ENCODE data around the gene AFF2. TPM values are rescaled to one million over a fixed set of nuclear protein-coding genes. Genes with fewer than 3 reads are reported as not detected.

The AFF2 gene
- total and polyA plus RNA-seq, 11 donors, result under 0.01 to 0.83 (median 0.07) TPM

DNA sequence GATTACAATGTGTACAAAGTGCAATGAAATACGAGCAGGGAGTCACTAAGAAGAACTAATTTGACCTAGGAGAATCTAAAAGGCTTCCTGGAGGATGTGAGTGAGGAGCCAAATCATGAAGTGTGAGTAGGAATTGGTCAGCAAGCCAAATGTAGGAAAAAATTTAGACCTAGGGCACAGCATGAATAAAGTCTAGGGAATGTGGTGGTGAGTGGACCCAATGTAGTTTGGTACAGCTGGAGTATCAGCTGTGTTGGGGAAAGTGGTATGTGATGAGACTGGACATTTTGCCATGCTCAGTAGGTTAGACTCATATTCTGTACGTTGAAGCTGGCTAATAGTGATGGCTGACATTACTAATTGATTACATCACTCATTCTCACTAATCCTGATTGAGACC, 191.0 kb downstream of the AFF2 start:
- intact Hi-C loops (cut with DNase I), result no loop called here
- DNase-seq (no peak), ATAC-seq (no peak)
- no peak for TF ChIP-seq POLR2A (IDR thresholded peaks at IDR 0.05)
- TF ChIP-seq, protein P1, sequence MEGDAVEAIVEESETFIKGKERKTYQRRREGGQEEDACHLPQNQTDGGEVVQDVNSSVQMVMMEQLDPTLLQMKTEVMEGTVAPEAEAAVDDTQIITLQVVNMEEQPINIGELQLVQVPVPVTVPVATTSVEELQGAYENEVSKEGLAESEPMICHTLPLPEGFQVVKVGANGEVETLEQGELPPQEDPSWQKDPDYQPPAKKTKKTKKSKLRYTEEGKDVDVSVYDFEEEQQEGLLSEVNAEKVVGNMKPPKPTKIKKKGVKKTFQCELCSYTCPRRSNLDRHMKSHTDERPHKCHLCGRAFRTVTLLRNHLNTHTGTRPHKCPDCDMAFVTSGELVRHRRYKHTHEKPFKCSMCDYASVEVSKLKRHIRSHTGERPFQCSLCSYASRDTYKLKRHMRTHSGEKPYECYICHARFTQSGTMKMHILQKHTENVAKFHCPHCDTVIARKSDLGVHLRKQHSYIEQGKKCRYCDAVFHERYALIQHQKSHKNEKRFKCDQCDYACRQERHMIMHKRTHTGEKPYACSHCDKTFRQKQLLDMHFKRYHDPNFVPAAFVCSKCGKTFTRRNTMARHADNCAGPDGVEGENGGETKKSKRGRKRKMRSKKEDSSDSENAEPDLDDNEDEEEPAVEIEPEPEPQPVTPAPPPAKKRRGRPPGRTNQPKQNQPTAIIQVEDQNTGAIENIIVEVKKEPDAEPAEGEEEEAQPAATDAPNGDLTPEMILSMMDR (IDR thresholded peaks at IDR 0.05), result no peak
- Histone ChIP-seq H3K9me3 (no peaks in the 10 kb centered on the region), H3K27ac (no peak overlapping the region), H3K36me3 (no peaks in the 10 kb centered on the region), H3K4me1 (no peaks in the 10 kb centered on the region), H3K4me3 (no peak overlapping the region), H3K27me3 (peaks cover 0 to under 1% (median 0%) of the 10 kb centered on the region in 9 donors)
- WGBS, 4 donors, result 43 to 63% (median 56%) methylated on average over 2 of the region's 2 CpGs

DNA sequence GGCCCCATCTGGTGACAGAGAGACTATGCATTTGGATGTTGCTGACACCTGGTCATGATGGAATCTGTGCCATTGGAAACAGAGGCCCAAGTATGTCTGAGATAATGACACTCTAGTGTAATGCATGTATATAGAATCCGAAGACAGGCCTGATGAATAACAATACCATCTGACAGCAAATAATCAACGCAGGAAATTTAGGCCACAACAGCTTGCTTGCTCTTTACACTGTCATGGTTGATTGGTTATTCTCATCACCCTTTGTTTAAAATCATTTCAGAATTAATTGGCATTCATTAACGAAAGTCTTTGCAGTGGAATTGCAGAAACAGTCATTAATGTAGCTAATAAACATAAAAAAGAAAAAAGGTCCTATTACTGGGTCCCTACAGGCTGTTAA, 194.8 kb downstream of the AFF2 start:
- Histone ChIP-seq H3K9me3 (no peaks in the 10 kb centered on the region), H3K4me1 (no peaks in the 10 kb centered on the region), H3K27ac (no peak overlapping the region), H3K36me3 (no peaks in the 10 kb centered on the region), H3K4me3 (no peak overlapping the region), H3K27me3 (peaks cover 0 to 2% (median 0%) of the 10 kb centered on the region in 9 donors)
- intact Hi-C loops (cut with DNase I), result no loop called here
- DNase-seq (no peak), ATAC-seq (no peak)
- TF ChIP-seq, protein P1 (IDR thresholded peaks at IDR 0.05), result no peak
- TF ChIP-seq POLR2A (IDR thresholded peaks at IDR 0.05), result no peak
- 72 to 85% (median 82%) methylated on average over 3 of the region's 3 CpGs for WGBS, 4 donors

DNA sequence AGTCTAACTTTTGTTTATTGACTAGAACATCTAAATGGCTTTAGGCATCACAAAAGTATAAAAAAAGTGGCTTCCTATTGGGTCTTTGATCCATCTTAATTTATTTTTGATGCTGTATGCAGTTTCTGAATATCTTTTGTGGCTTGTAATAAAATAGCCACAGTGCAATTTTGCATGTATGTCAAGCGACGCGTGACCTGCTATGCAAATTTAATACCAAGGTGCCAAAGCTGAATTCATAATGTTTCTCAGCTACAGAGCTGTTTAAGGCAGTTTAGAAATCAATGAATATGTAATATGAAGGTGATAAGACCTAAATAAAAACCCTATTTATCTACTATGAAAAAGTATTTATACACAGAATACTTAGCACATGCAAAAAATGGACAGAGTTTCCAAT, 197.8 kb downstream of the AFF2 start:
- TF ChIP-seq, protein P1 (IDR thresholded peaks at IDR 0.05), result no peak
- no peak for TF ChIP-seq POLR2A (IDR thresholded peaks at IDR 0.05)
- WGBS, 4 donors, result 96 to 100% (median 96%) methylated on average over 3 of the region's 3 CpGs
- intact Hi-C loops (cut with DNase I), result no loop called here

DNA sequence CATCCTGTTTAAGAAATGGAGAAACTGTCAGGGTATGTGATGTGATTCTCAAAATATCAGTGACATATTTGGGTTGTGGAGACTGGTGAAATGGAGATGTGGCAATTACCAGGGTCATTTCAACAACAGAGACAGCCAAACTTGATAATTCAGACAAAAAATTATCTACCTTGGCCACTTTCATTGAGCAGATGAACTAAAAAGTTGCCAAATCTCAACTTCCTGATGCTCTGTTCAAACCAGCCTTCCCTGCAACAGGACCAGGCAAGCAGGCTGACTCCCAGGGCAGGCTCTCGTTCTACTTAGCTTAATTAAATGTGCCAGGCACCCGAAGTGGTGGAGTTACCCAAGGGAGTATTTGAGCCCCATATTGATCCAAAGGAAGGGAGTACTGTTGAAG, 199.6 kb downstream of the AFF2 start:
- intact Hi-C loops (cut with DNase I), result no loop called here
- no peaks in the 10 kb centered on the region for H3K36me3 ChIP-seq
- no peaks in the 10 kb centered on the region for H3K9me3 ChIP-seq
- WGBS, 4 donors, result 22 to 68% (median 52%) methylated on average over 2 of the region's 2 CpGs
- TF ChIP-seq POLR2A (IDR thresholded peaks at IDR 0.05), result no peak
- TF ChIP-seq, protein P1 (IDR thresholded peaks at IDR 0.05), result no peak
- H3K4me1 ChIP-seq, result no peaks in the 10 kb centered on the region
- DNase-seq, result no peak
- peaks cover 0 to 2% (median 0%) of the 10 kb centered on the region in 9 donors for H3K27me3 ChIP-seq
- H3K27ac ChIP-seq, result no peak overlapping the region
- H3K4me3 ChIP-seq, result no peak overlapping the region
- no peak for ATAC-seq

More for the DNA sequence above, 197.8 kb downstream of the AFF2 start:
- H3K27ac ChIP-seq, result no peak overlapping the region
- no peak overlapping the region for H3K4me3 ChIP-seq
- no peak for DNase-seq
- H3K9me3 ChIP-seq, result no peaks in the 10 kb centered on the region
- no peaks in the 10 kb centered on the region for H3K36me3 ChIP-seq
- H3K27me3 ChIP-seq, result peaks cover 0 to 2% (median 0%) of the 10 kb centered on the region in 9 donors
- ATAC-seq, result no peak
- H3K4me1 ChIP-seq, result no peaks in the 10 kb centered on the region
